Lower leg skin (tissue), 4 donors: Measurements from ENCODE around the gene PTPN18. TPM values are rescaled to one million over a fixed set of nuclear protein-coding genes. Genes with fewer than 3 reads are reported as not detected.
"Not testable (repeated sequence)": the region's sequence is repeated elsewhere in the genome, so short reads cannot be mapped to it uniquely, and the experiment has no call there.

ENCODE experiments used
- DNase-seq, 2 donors: peaks; one replicate each; pipeline ENCODE4 v3.0.0-alpha.2; 2019; ENCODE audit warnings: low spot score in 2 of 2
- H3K4me3 ChIP-seq: fragments of 200-600 bp; sonication (generic); 2 replicates; pipeline ENCODE4 v1.5.1; 2017; ENCODE audit warnings: mild to moderate bottlenecking, low read depth; ENCODE audit not compliant: poor library complexity, severe bottlenecking
- CTCF ChIP-seq, 3 donors: fragments of 450-650 bp; IDR thresholded peaks; one replicate each; pipeline ENCODE4 v1.5.1; 2016; ENCODE audit warnings: antibody characterized with exemption in 3 of 3, mild to moderate bottlenecking in 3 of 3, moderate library complexity in 2 of 3
- POLR2A ChIP-seq, 2 donors: fragments of 450-650 bp; IDR thresholded peaks; one replicate each; pipeline ENCODE4 v1.6.1; 2016 to 2017; ENCODE audit warnings: antibody characterized with exemption in 2 of 2, mild to moderate bottlenecking in 1 of 2, moderate library complexity in 1 of 2
- WGBS, 2 donors: methylation state at CpG; one replicate each; pipeline ENCODE4 v1.1.5; 2018; 5-methylcytosine and 5-hydroxymethylcytosine counted together
- intact Hi-C: fragments of 100-400 bp; cut with DNase I; formaldehyde crosslinking; loops from one replicate; pipeline ENCODE4 v1.15.0; 2023; ENCODE audit warnings: low total_unique reads
- total RNA-seq, 4 donors: library from RNA; depleted of rRNA; stranded (reverse); fragments of >200 nt; gene quantifications; one replicate each; pipeline ENCODE4 v1.1.0, GENCODE V29; 2016

The PTPN18 gene
- total RNA-seq, 4 donors from 2014 or later = 18.7 to 31.1 (median 25.4) TPM

GRCh38 chr2:130332271-130333073 lies 23.4 kb upstream of the PTPN18 start:
- WGBS, 2 donors = 22 to 23% methylated on average over 29 of the region's 29 CpGs
- intact Hi-C loops = no loop called here
- TF ChIP-seq POLR2A (IDR thresholded peaks at IDR 0.05) = no peak
- TF ChIP-seq CTCF (IDR thresholded peaks at IDR 0.05) = peak in 1 of 3 donors; percentile 49
- DNase-seq = peak; percentile 46 to 93
- H3K4me3 ChIP-seq = no peak overlapping the region

GRCh38 chr2:130333253-130333652 lies 22.6 kb upstream of the PTPN18 start:
- H3K4me3 ChIP-seq, intact Hi-C loops, DNase-seq: not testable (repeated sequence)
- 84 to 93% methylated on average over 8 of the region's 8 CpGs for WGBS, 2 donors

GRCh38 chr2:130334026-130334425 lies 21.8 kb upstream of the PTPN18 start:
- TF ChIP-seq POLR2A (IDR thresholded peaks at IDR 0.05) (no peak), CTCF (IDR thresholded peaks at IDR 0.05) (no peak)
- no peak for DNase-seq
- intact Hi-C loops = no loop called here
- no peak overlapping the region for H3K4me3 ChIP-seq
- 63 to 72% methylated on average over 6 of the region's 6 CpGs for WGBS, 2 donors

GRCh38 chr2:130335226-130335625 lies 20.6 kb upstream of the PTPN18 start:
- TF ChIP-seq CTCF (IDR thresholded peaks at IDR 0.05) (no peak), POLR2A (IDR thresholded peaks at IDR 0.05) (no peak)
- intact Hi-C loops = no loop called here
- no peak overlapping the region for H3K4me3 ChIP-seq
- DNase-seq = no peak

GRCh38 chr2:130336150-130336876 lies 19.5 kb upstream of the PTPN18 start:
- DNase-seq = peak in 1 of 2 donors; percentile 9
- H3K4me3 ChIP-seq = no peak overlapping the region
- intact Hi-C loops = no loop called here
- TF ChIP-seq POLR2A (IDR thresholded peaks at IDR 0.05) (no peak), CTCF (IDR thresholded peaks at IDR 0.05) (no peak)
- WGBS, 2 donors = 71 to 78% methylated on average over 13 of the region's 13 CpGs
